DMS 273 (cell line): ENCODE measurements around the gene TP53BP2.
A peak's percentile ranks its signal among the peaks of the same experiment; 100 is the strongest.
"Not testable (repeated sequence)": the region's sequence is repeated elsewhere in the genome, so short reads cannot be mapped to it uniquely, and the experiment has no call there.

Experiments used
- DNase-seq: peaks from one replicate; lab custom pipeline; 2025; ENCODE audit not compliant: unreplicated experiment; lab: John Stamatoyannopoulos, UW

Gene TP53BP2

DNA sequence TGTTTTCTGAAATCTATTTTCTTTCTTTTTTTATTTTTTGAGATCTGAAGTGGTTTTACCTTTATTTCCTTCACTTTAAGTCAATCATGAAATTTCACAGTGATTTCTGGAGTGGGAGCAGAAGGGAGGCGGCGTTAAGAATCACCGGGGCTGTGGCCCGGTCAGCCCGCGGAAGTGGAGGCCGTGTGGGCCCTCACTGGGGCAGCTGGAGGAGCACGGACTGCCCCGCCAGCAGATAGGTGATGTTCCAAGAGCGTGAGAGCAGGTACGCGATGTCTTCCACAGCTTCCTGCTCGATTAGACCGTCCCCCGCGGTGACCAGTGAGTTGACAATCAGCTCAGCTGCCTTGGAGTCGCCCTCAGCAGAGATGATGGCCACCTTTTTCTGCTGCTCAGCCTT is 10.6 kb upstream of the TP53BP2 start:
- no peak for DNase-seq

DNA sequence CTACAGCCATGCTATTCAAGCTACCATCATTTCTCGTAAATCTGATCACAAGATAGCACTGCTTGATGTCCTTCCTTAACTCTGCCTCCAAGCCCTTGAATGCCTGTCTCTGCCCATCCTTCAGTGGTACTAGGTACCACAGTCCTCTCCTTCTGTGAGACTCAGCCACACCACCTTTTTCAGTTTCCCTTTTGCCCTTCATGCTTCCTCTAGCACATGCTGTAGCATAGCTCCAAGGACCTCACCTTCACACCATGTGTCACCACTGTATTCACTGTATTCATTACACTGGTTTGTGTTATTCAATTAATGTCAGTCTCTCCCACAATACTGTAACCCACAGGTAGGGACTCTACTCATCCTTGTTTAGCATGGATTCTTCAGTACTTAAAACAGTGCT is 8.0 kb upstream of the TP53BP2 start:
- no peak for DNase-seq

DNA sequence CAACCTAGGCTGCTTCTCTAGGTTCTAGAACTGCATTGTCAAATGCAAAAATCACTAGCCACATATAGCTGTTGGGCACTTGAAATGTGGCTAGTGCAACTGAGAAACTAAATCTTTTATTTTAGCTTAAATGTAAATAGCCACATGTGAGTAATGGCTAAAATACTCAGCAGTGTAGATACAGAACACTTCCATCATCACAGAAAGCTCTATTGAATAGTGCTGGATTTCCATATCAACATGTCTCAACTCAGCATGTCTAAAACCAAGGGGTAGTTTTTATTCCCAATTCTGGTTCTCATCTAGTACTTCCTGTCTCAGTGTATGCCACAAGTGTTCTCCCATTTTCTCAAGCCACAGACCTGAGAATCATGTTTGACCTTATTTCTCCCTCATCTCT is 7.5 kb upstream of the TP53BP2 start:
- no peak for DNase-seq

- no peak for DNase-seq
These were observed 6.6 kb upstream of the TP53BP2 start for GRCh38 chr1:223852337-223852736.

- DNase-seq: no peak
These were observed 3.9 kb upstream of the TP53BP2 start for GRCh38 chr1:223849352-223850254.

- no peak for DNase-seq
These were observed 2.8 kb upstream of the TP53BP2 start for GRCh38 chr1:223848536-223848935.

GRCh38 chr1:223847781-223848345 is 2.1 kb upstream of the TP53BP2 start:
- no peak for DNase-seq

- DNase-seq: peak; percentile 77
These were observed 524 bp downstream of the TP53BP2 start for GRCh38 chr1:223845037-223845809.

DNA sequence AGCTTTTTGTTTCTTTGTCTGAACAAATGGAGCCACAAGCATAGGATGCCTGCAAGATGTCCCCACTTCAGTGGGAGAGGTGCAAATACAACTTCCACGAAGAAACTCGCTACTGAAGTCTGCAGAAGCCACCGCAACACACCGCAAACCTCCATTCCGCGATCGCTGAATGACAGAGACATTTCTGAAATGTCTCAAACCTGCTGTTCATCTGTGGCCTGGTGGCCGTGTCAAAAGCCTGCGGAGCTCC is 1.0 kb downstream of the TP53BP2 start:
- DNase-seq: no peak

GRCh38 chr1:223843934-223844786 is 1.6 kb downstream of the TP53BP2 start:
- DNase-seq: peak; percentile 50

- DNase-seq: no peak
These were observed 3.0 kb downstream of the TP53BP2 start for GRCh38 chr1:223842784-223843183.

GRCh38 chr1:223841977-223842623 is 3.6 kb downstream of the TP53BP2 start:
- not testable (repeated sequence) for DNase-seq

DNA sequence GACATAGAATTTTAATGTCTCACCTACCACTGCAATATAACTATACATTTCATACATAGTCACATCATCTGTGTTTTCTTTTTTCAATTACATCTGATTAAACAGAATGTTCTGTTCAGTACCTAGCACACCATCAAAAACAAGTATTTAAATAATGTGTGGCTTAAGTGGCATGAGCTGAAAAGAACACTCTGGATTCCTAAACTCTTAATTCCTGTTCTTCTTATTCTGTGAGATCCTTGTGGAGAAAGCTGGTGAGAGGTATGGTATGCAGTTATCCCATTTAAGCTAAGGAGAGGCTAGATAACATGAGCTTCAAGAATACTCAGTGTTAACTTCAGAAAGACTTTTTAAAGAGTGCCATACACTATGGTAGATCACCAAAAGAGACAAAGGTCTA is 5.5 kb downstream of the TP53BP2 start:
- DNase-seq: no peak

DNA sequence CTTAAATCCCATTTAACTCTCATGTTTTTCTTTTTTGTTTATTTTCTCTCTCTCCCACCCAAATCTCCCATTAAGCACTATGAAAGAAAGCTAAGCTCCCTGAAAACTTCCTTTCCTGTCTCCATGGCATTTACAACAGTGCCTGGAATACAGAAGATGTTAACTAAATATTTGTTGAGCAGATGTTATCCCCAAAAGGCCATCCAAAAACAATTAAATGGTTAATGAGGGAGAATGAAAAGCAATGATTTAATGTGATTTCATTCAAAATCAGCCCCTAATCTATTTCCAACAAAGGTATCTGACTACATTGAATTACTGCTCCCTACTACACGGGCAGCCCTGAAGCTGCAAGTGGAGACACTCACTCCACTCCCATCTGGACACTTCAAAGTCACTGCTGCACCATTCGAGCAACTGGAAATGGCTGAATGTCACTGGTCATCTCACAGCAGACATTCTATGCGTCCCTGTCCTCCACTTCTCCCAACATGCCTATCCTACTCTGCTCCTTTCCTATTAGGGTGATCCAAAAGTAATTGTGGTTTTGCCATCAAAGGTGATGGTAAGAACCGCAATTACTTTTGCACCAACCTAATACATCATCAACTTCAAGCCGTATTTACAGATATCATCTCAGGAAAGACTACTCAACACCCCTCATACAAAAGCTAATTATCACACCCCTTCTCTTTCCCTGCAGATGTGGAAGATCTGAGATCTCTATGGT is 7.5 kb downstream of the TP53BP2 start:
- DNase-seq: peak; percentile 39

GRCh38 chr1:223837687-223838086 is 8.1 kb downstream of the TP53BP2 start:
- DNase-seq: no peak

DNA sequence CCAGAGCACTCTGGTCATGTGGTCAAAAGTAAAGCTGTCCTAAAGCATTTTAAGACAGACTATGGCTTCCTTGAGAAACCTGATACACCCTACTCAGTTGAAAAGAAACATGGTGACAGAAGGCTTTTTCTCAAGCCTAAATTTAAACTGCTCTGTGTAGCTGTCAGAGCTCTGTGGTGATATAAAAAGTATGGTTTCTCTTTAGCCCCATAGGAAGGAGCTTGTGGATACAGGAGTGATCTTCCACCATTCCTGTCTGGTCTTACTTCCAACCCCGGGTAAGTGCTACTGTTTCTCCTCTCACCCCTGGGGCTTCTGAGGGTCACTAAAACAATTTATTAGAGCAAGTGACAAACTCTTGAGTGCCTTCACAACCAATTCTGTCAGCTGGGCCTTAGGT is 8.5 kb downstream of the TP53BP2 start:
- peak; percentile 76 for DNase-seq

DNA sequence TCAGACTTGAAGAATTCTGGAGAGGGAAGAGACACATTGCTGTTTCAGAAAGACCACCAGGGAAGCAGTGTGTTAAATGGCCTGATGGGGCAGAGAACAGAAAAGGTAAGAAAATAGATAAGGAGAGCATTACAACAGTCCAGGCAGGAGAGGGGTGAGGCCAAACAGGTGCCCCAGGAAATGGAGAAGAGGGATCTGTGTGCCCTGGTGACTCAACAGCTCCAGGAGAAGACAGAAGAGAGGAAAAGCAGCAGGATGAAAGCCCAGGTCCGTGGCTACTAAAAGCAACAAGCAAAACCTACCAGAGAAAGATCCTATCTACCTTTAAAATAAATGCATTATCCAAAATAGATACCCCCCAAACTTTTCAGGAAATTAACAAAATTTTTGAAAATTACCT is 9.2 kb downstream of the TP53BP2 start:
- DNase-seq: no peak

DNA sequence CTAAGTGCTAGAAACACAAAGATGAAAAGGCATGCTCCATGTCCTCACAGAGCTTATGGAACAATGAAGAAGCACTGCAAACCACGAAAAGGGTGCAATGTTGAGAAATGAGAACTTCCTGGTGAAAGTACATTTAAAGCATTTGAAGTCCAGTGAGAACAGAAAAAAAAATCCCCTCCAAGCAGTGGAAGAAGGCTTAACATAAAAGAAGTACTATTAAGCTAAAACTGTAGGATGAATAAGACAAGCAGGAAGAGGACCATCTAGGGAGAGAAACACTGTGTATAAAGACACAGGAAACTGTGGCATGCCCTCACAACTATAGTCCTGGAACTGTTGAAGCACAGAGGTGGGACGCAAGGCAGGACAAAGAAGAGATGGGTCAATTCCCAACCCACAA is 10.0 kb downstream of the TP53BP2 start:
- DNase-seq: no peak

DNA sequence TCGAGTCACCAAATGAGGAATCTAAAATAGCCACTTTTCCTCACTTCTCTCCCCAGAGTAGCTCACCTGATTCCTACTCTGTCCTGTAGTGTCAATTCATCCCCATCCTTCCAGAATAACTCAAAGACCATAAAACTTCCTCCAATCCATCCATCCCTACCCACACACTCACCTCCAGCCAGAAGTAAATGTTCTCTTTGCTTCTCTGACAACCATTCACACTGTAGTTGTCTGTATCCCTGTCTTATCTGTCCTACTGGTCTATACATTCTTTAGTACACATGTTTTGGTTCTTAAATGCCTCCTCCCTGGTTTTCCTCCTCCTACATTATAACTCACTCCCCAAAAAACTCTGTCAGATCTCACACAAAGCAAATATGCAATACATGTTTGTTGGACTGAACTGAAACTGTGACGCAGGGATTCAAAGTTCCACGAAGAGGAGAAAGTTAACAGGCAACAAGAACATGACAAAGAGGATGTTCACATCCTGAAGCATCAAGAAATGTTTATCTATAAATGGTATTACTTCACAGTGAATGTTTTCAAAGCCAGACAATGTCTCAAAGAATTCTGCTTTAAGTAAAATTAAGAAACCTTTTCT is 11.0 kb downstream of the TP53BP2 start:
- DNase-seq: no peak

DNA sequence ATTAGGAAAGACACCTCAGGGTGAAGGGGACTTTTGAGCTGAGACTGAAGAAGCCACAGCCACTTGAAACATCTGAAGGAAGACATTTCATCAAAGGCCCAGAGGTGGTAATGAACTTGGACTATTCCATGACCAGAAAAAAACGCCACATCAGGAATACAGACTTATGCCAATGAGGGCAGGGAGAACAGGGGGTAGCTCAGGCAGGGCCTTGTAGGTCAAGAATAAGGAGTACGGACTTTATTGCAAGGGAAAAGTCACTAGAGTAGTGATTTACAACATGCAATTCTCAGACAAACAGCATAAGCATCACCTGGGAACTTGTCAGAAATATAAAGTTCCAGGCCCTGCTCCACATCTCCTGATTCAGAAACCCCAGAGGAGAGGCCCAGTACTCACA is 11.8 kb downstream of the TP53BP2 start:
- no peak for DNase-seq
